Neural cell (in vitro differentiated cells): ENCODE results near the gene SHTN1.

Source experiments
- EP300 ChIP-seq: fragments of 450-650 bp; conservative IDR thresholded peaks from 2 replicates; pipeline ENCODE4 v1.6.1; 2014; ENCODE audit warnings: antibody characterized with exemption, mild to moderate bottlenecking, moderate library complexity; ENCODE audit not compliant: poor library complexity, severe bottlenecking
- MXI1 ChIP-seq: fragments of 450-650 bp; conservative IDR thresholded peaks from 2 replicates; pipeline ENCODE4 v1.6.1; 2014; ENCODE audit warnings: antibody characterized with exemption, mild to moderate bottlenecking; ENCODE audit not compliant: poor library complexity, severe bottlenecking
- POLR2AphosphoS5 ChIP-seq: IDR thresholded peaks from 2 replicates; pipeline ENCODE4 v1.6.1; 2012
- RAD21 ChIP-seq: fragments of 450-650 bp; conservative IDR thresholded peaks from 2 replicates; pipeline ENCODE4 v1.6.1; 2014; ENCODE audit warnings: antibody characterized with exemption, mild to moderate bottlenecking, moderate library complexity
- SMC3 ChIP-seq: fragments of 450-650 bp; conservative IDR thresholded peaks from 2 replicates; pipeline ENCODE4 v1.6.1; 2014; ENCODE audit warnings: antibody characterized with exemption, mild to moderate bottlenecking, moderate library complexity; ENCODE audit not compliant: poor library complexity
- TAF1 ChIP-seq: IDR thresholded peaks from 2 replicates; pipeline ENCODE4 v1.6.1; 2012; ENCODE audit warnings: low read depth
- TF ChIP-seq, protein P1 (sequence below): fragments of 450-650 bp; IDR thresholded peaks from 2 replicates; pipeline ENCODE4 v1.5.1; 2014; ENCODE audit warnings: antibody characterized with exemption, mild to moderate bottlenecking, moderate library complexity; ENCODE audit not compliant: poor library complexity, severe bottlenecking
- TF ChIP-seq, protein P2 (sequence below): IDR thresholded peaks from 2 replicates; pipeline ENCODE4 v1.6.1; 2012; ENCODE audit warnings: borderline replicate concordance

DNA sequence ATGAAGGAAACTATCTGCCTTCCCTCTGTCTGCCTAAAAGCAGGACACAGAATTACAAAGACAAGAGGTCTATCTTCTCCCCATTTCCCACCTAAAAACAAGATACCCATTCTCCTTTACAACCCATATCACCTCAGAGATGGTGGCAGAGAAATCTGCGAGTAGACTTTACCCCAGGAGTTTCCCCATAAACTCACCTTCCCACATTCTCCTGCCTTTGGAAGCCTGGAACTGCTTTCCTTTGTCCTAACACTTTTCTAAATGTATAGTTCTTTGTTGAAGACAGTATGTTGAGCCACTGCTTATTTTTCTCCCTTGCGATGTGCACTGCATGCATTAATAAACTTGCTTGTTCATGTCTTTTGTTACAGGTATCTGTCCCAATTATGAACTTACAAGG is 8.0 kb downstream of the SHTN1 start:
- no peak for TF ChIP-seq EP300
- no peak for TF ChIP-seq MXI1
- TF ChIP-seq RAD21: no peak
- TF ChIP-seq, protein P1, sequence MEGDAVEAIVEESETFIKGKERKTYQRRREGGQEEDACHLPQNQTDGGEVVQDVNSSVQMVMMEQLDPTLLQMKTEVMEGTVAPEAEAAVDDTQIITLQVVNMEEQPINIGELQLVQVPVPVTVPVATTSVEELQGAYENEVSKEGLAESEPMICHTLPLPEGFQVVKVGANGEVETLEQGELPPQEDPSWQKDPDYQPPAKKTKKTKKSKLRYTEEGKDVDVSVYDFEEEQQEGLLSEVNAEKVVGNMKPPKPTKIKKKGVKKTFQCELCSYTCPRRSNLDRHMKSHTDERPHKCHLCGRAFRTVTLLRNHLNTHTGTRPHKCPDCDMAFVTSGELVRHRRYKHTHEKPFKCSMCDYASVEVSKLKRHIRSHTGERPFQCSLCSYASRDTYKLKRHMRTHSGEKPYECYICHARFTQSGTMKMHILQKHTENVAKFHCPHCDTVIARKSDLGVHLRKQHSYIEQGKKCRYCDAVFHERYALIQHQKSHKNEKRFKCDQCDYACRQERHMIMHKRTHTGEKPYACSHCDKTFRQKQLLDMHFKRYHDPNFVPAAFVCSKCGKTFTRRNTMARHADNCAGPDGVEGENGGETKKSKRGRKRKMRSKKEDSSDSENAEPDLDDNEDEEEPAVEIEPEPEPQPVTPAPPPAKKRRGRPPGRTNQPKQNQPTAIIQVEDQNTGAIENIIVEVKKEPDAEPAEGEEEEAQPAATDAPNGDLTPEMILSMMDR: no peak
- TF ChIP-seq SMC3: no peak
- TF ChIP-seq, protein P2, sequence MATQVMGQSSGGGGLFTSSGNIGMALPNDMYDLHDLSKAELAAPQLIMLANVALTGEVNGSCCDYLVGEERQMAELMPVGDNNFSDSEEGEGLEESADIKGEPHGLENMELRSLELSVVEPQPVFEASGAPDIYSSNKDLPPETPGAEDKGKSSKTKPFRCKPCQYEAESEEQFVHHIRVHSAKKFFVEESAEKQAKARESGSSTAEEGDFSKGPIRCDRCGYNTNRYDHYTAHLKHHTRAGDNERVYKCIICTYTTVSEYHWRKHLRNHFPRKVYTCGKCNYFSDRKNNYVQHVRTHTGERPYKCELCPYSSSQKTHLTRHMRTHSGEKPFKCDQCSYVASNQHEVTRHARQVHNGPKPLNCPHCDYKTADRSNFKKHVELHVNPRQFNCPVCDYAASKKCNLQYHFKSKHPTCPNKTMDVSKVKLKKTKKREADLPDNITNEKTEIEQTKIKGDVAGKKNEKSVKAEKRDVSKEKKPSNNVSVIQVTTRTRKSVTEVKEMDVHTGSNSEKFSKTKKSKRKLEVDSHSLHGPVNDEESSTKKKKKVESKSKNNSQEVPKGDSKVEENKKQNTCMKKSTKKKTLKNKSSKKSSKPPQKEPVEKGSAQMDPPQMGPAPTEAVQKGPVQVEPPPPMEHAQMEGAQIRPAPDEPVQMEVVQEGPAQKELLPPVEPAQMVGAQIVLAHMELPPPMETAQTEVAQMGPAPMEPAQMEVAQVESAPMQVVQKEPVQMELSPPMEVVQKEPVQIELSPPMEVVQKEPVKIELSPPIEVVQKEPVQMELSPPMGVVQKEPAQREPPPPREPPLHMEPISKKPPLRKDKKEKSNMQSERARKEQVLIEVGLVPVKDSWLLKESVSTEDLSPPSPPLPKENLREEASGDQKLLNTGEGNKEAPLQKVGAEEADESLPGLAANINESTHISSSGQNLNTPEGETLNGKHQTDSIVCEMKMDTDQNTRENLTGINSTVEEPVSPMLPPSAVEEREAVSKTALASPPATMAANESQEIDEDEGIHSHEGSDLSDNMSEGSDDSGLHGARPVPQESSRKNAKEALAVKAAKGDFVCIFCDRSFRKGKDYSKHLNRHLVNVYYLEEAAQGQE: no peak
- TF ChIP-seq POLR2AphosphoS5: no peak
- TF ChIP-seq TAF1: no peak
